H9 (cell line): ENCODE measurements around the gene SNX30. TPM values are rescaled to one million over a fixed set of nuclear protein-coding genes. Genes with fewer than 3 reads are reported as not detected.

Experiments
- DNase-seq: peaks from one replicate; pipeline ENCODE4 v3.0.0-alpha.2; 2017
- H2AFZ ChIP-seq: one replicate; pipeline ENCODE4 v1.6.1; 2013; ENCODE audit warnings: mild to moderate bottlenecking, low read length, control low read depth, moderate library complexity
- H2AK5ac ChIP-seq: 2 replicates; pipeline ENCODE4 v1.6.1; 2013; ENCODE audit warnings: low read length, control low read depth, mixed read lengths; ENCODE audit not compliant: insufficient read length
- H2BK120ac ChIP-seq: one replicate; pipeline ENCODE4 v1.6.1; 2013; ENCODE audit warnings: low read depth, mild to moderate bottlenecking, low read length, control low read depth, inconsistent platforms; ENCODE audit not compliant: poor library complexity, severe bottlenecking
- H2BK12ac ChIP-seq: 2 replicates; pipeline ENCODE4 v1.6.1; 2013; ENCODE audit warnings: low read length, control low read depth, mixed read lengths, low read depth; ENCODE audit not compliant: insufficient read length
- H2BK15ac ChIP-seq: 2 replicates; pipeline ENCODE4 v1.6.1; 2013; ENCODE audit warnings: low read depth, low read length, control low read depth
- H2BK20ac ChIP-seq: one replicate; pipeline ENCODE4 v1.6.1; 2013; ENCODE audit warnings: low read depth, mild to moderate bottlenecking, low read length, control low read depth, inconsistent platforms; ENCODE audit not compliant: poor library complexity, severe bottlenecking
- H2BK5ac ChIP-seq: 2 replicates; pipeline ENCODE4 v1.6.1; 2013; ENCODE audit warnings: low read length, control low read depth, mixed read lengths; ENCODE audit not compliant: insufficient read length
- H3K14ac ChIP-seq: 2 replicates; pipeline ENCODE4 v1.6.1; 2013; ENCODE audit warnings: low read length, control low read depth; ENCODE audit not compliant: insufficient read depth
- H3K18ac ChIP-seq: 2 replicates; pipeline ENCODE4 v1.6.1; 2013; ENCODE audit warnings: low read depth, mild to moderate bottlenecking, mixed read lengths, low read length, control low read depth; ENCODE audit not compliant: insufficient read length
- H3K23ac ChIP-seq: 2 replicates; pipeline ENCODE4 v1.6.1; 2013; ENCODE audit warnings: low read length, control low read depth, mixed read lengths, low read depth; ENCODE audit not compliant: insufficient read length
- H3K23me2 ChIP-seq: 2 replicates; pipeline ENCODE4 v1.6.1; 2013; ENCODE audit warnings: low read depth, mild to moderate bottlenecking, mixed read lengths, low read length, control low read depth; ENCODE audit not compliant: insufficient read length, poor library complexity, severe bottlenecking
- H3K27ac ChIP-seq: 2 replicates; pipeline ENCODE4 v1.5.1; 2013; ENCODE audit warnings: low read length, control low read depth, mixed read lengths, low read depth; ENCODE audit not compliant: insufficient read length
- H3K27me3 ChIP-seq: 2 replicates; pipeline ENCODE4 v1.6.1; 2013; ENCODE audit warnings: low read length, control low read depth, inconsistent platforms; ENCODE audit not compliant: insufficient read depth
- H3K4ac ChIP-seq: 2 replicates; pipeline ENCODE4 v1.6.1; 2013; ENCODE audit warnings: low read depth, mild to moderate bottlenecking, control low read depth, inconsistent platforms, low read length, moderate library complexity
- H3K4me1 ChIP-seq: 2 replicates; pipeline ENCODE4 v1.6.1; 2013; ENCODE audit warnings: low read length, control low read depth, inconsistent platforms; ENCODE audit not compliant: insufficient read depth
- H3K4me2 ChIP-seq: 2 replicates; pipeline ENCODE4 v1.6.1; 2013; ENCODE audit warnings: low read length, control low read depth, mixed read lengths; ENCODE audit not compliant: insufficient read length, insufficient read depth
- H3K56ac ChIP-seq: 2 replicates; pipeline ENCODE4 v1.6.1; 2013; ENCODE audit warnings: low read depth, mild to moderate bottlenecking, mixed read lengths, low read length, control low read depth; ENCODE audit not compliant: insufficient read length
- H3K79me1 ChIP-seq: 2 replicates; pipeline ENCODE4 v1.6.1; 2013; ENCODE audit warnings: low read depth, mild to moderate bottlenecking, moderate library complexity, low read length, control low read depth, inconsistent platforms; ENCODE audit not compliant: insufficient read depth, poor library complexity, severe bottlenecking
- H3K79me2 ChIP-seq: 2 replicates; pipeline ENCODE4 v1.6.1; 2013; ENCODE audit warnings: low read length, control low read depth, inconsistent platforms; ENCODE audit not compliant: insufficient read depth
- H3K9ac ChIP-seq: 2 replicates; pipeline ENCODE4 v1.6.1; 2013; ENCODE audit warnings: low read length, control low read depth, mixed read lengths; ENCODE audit not compliant: insufficient read length; ENCODE audit errors: extremely low read depth
- H3K9me3 ChIP-seq: one replicate; pipeline ENCODE4 v1.6.1; 2013; ENCODE audit warnings: low read depth, low read length, inconsistent platforms; ENCODE audit not compliant: control insufficient read depth
- H3T11ph ChIP-seq: one replicate; pipeline ENCODE4 v1.6.1; 2013; ENCODE audit warnings: mild to moderate bottlenecking, low read length, control low read depth, inconsistent platforms
- H4K20me1 ChIP-seq: one replicate; pipeline ENCODE4 v1.6.1; 2013; ENCODE audit not compliant: control insufficient read depth, insufficient read length, insufficient read depth
- H4K5ac ChIP-seq: 2 replicates; pipeline ENCODE4 v1.6.1; 2013; ENCODE audit warnings: low read depth, mild to moderate bottlenecking, mixed read lengths, low read length, control low read depth; ENCODE audit not compliant: insufficient read length
- H4K8ac ChIP-seq: replicated peaks from 2 replicates; pipeline ENCODE4 v1.6.1; 2013; ENCODE audit warnings: low read length, control low read depth, mixed read lengths, low read depth; ENCODE audit not compliant: insufficient read length
- H4K91ac ChIP-seq: 2 replicates; pipeline ENCODE4 v1.6.1; 2013; ENCODE audit warnings: low read depth, mild to moderate bottlenecking, moderate library complexity, mixed read lengths, low read length, control low read depth; ENCODE audit not compliant: insufficient read length
- H3K27ac Mint-ChIP-seq, 3 experiments: 2 replicates in 2 of 3; 3 replicates in 1 of 3; pipeline ENCODE4 v1.8.0; 2020 to 2021; ENCODE audit warnings: mixed read lengths in 3 of 3, mild to moderate bottlenecking in 1 of 3, moderate library complexity in 1 of 3
- H3K27me3 Mint-ChIP-seq: 2 replicates; pipeline ENCODE4 v1.8.0; 2021; ENCODE audit warnings: low read depth, mild to moderate bottlenecking, moderate library complexity, mixed read lengths
- H3K36me3 Mint-ChIP-seq, 3 experiments: 2 replicates in 2 of 3; 3 replicates in 1 of 3; pipeline ENCODE4 v1.8.0; 2020 to 2021; ENCODE audit warnings: low read depth in 3 of 3, mixed read lengths in 3 of 3; ENCODE audit not compliant: insufficient read depth in 1 of 3
- H3K4me1 Mint-ChIP-seq, 2 experiments: 2 replicates each; pipeline ENCODE4 v1.8.0; 2020; ENCODE audit warnings: mixed read lengths in 2 of 2
- H3K4me3 Mint-ChIP-seq, 2 experiments: 2 replicates in 1 of 2; 3 replicates in 1 of 2; pipeline ENCODE4 v1.8.0; 2020 to 2021; ENCODE audit warnings: mild to moderate bottlenecking in 2 of 2, mixed read lengths in 2 of 2, moderate library complexity in 1 of 2
- H3K9me3 Mint-ChIP-seq, 2 experiments: 2 replicates in 1 of 2; 3 replicates in 1 of 2; pipeline ENCODE4 v1.8.0; 2020; ENCODE audit warnings: mild to moderate bottlenecking in 2 of 2, mixed read lengths in 2 of 2, moderate library complexity in 1 of 2
- CTCF ChIP-seq: fragments of 200-600 bp; sonication (generic); conservative IDR thresholded peaks from 3 replicates; pipeline ENCODE4 v1.8.0; 2021; ENCODE audit warnings: antibody characterized with exemption, mild to moderate bottlenecking
- WGBS: extraction: QIAGEN DNeasy Blood & Tissue Kit; methylation state at CpG from one replicate; pipeline ENCODE4 v1.1.7; 2013; ENCODE audit warnings: missing lambda C conversion rate, low lambda C conversion rate, mixed read lengths; ENCODE audit not compliant: insufficient read length; ENCODE audit errors: extremely low coverage; 5-methylcytosine and 5-hydroxymethylcytosine counted together
- total RNA-seq: library from RNA; stranded (reverse); gene quantifications from 2 replicates; pipeline ENCODE4 v1.2.1, GENCODE V29; 2021

The SNX30 gene
- total RNA-seq, 1 experiment from 2014 or later, result 10.3 TPM

- H3K4me1 ChIP-seq, result no peaks in the 10 kb centered on the region; the same call in 1 of the 2 replicates
- H2BK12ac ChIP-seq, result no peak overlapping the region
- no peaks in the 10 kb centered on the region for H3K27me3 Mint-ChIP-seq
- no peak for DNase-seq
- H3K14ac ChIP-seq, result no peak overlapping the region
- H2BK5ac ChIP-seq, result no peak overlapping the region
- peaks cover 15 to 16% of the 10 kb centered on the region in 2 experiments for H3K4me1 Mint-ChIP-seq
- no peak overlapping the region for H4K5ac ChIP-seq
- TF ChIP-seq CTCF, result no peak
- no peaks in the 10 kb centered on the region for H3K27me3 ChIP-seq
- no peaks in the 10 kb centered on the region for H4K20me1 ChIP-seq
- WGBS, result no CpG with 5 or more reads among the region's 12 CpGs
- no peaks in the 10 kb centered on the region for H3K23me2 ChIP-seq
- H2BK15ac ChIP-seq, result no peak overlapping the region
- peaks cover 6 to 8% of the 10 kb centered on the region in 2 experiments; a peak in 4 of 5 replicates for H3K9me3 Mint-ChIP-seq
- no peak overlapping the region for H3K4me2 ChIP-seq
- no peak overlapping the region for H3T11ph ChIP-seq
- H3K79me2 ChIP-seq, result 0 out of 2 replicates have a peak, but pooled peaks cover 2% of the 10 kb centered on the region
- no peak overlapping the region for H3K56ac ChIP-seq
- H4K91ac ChIP-seq, result no peak overlapping the region
- no peak overlapping the region for H3K9ac ChIP-seq
- no peak overlapping the region for H2AFZ ChIP-seq
- peaks cover 0 to 7% (median 0%) of the 10 kb centered on the region in 3 experiments; a peak in 3 of 7 replicates for H3K36me3 Mint-ChIP-seq
- no peak overlapping the region for H3K23ac ChIP-seq
- H2AK5ac ChIP-seq, result no peak overlapping the region
- peak overlapping the region in 1 of 3 experiments; percentile 23; a peak in 2 of 7 replicates for H3K27ac Mint-ChIP-seq
- no peaks in the 10 kb centered on the region for H3K79me1 ChIP-seq
- no peak overlapping the region for H3K18ac ChIP-seq
- H2BK20ac ChIP-seq, result no peak overlapping the region
- H3K4ac ChIP-seq, result no peak overlapping the region
- H4K8ac ChIP-seq, result no peak overlapping the region
- H2BK120ac ChIP-seq, result no peak overlapping the region
- no peak overlapping the region for H3K4me3 Mint-ChIP-seq
- H3K9me3 ChIP-seq, result no peaks in the 10 kb centered on the region
- no peak overlapping the region for H3K27ac ChIP-seq
These were observed 11.5 kb downstream of the SNX30 start for GRCh38 chr9:112761912-112762655.
